Skin epidermis (tissue), 12 donors: Measurements from ENCODE around the gene SMCO4.
A peak's percentile ranks its signal among the peaks of the same experiment; 100 is the strongest.
"Not testable (repeated sequence)": the region's sequence is repeated elsewhere in the genome, so short reads cannot be mapped to it uniquely, and the experiment has no call there.

Experiments
- H3K27ac ChIP-seq, 21 experiments: fragments of 200-600 bp; sonication (generic) in 11 of 21; one replicate each; pipeline ENCODE4 v1.5.0; 2020; ENCODE audit warnings: mild to moderate bottlenecking in 3 of 21, inconsistent platforms in 2 of 21, moderate library complexity in 2 of 21
- H3K4me3 ChIP-seq, 7 experiments: fragments of 200-600 bp; sonication (generic) in 2 of 7; one replicate each; pipeline ENCODE4 v1.5.0; 2020; ENCODE audit warnings: inconsistent platforms in 2 of 7, mild to moderate bottlenecking in 2 of 7, moderate library complexity in 1 of 7

SMCO4 gene

GRCh38 chr11:93485983-93486382 is 57.2 kb downstream of the SMCO4 start:
- no peak overlapping the region for H3K27ac ChIP-seq
- no peak overlapping the region for H3K4me3 ChIP-seq

- no peak overlapping the region for H3K27ac ChIP-seq
- no peak overlapping the region for H3K4me3 ChIP-seq
Observed at GRCh38 chr11:93484716-93485115, 58.5 kb downstream of the SMCO4 start.

GRCh38 chr11:93482556-93482955 is 60.6 kb downstream of the SMCO4 start:
- H3K4me3 ChIP-seq = no peak overlapping the region
- H3K27ac ChIP-seq = no peak overlapping the region

GRCh38 chr11:93481696-93482095 is 61.5 kb downstream of the SMCO4 start:
- no peak overlapping the region for H3K4me3 ChIP-seq
- peak overlapping the region in 1 of 21 experiments; percentile 14 for H3K27ac ChIP-seq

- Histone ChIP-seq H3K4me3 (no peak overlapping the region), H3K27ac (no peak overlapping the region)
Observed at GRCh38 chr11:93481279-93481678, 61.9 kb downstream of the SMCO4 start.

GRCh38 chr11:93480756-93481155 is 62.4 kb downstream of the SMCO4 start:
- no peak overlapping the region for H3K27ac ChIP-seq
- no peak overlapping the region for H3K4me3 ChIP-seq

GRCh38 chr11:93480256-93480655 is 62.9 kb downstream of the SMCO4 start:
- no peak overlapping the region for H3K4me3 ChIP-seq

GRCh38 chr11:93478841-93479240 is 64.3 kb downstream of the SMCO4 start:
- Histone ChIP-seq H3K27ac (no peak overlapping the region), H3K4me3 (no peak overlapping the region)

More at GRCh38 chr11:93480256-93480655, 62.9 kb downstream of the SMCO4 start:
- H3K27ac ChIP-seq = no peak overlapping the region

GRCh38 chr11:93477684-93478234 is 65.4 kb downstream of the SMCO4 start:
- H3K27ac ChIP-seq = no peak overlapping the region
- no peak overlapping the region for H3K4me3 ChIP-seq

- Histone ChIP-seq H3K27ac (no peak overlapping the region), H3K4me3 (no peak overlapping the region)
Observed at GRCh38 chr11:93476796-93477195, 66.4 kb downstream of the SMCO4 start.

- Histone ChIP-seq H3K4me3 (no peak overlapping the region), H3K27ac (no peak overlapping the region)
Observed at GRCh38 chr11:93474123-93474522, 69.1 kb downstream of the SMCO4 start.

- no peak overlapping the region for H3K27ac ChIP-seq
- H3K4me3 ChIP-seq = no peak overlapping the region
Observed at GRCh38 chr11:93468290-93468689, 74.9 kb downstream of the SMCO4 start.

GRCh38 chr11:93467054-93467453 is 76.1 kb downstream of the SMCO4 start:
- H3K27ac ChIP-seq = no peak overlapping the region
- H3K4me3 ChIP-seq = no peak overlapping the region

- Histone ChIP-seq H3K4me3 (no peak overlapping the region), H3K27ac (no peak overlapping the region)
Observed at GRCh38 chr11:93464927-93465540, 78.2 kb downstream of the SMCO4 start.

- not testable (repeated sequence) for H3K27ac ChIP-seq, H3K4me3 ChIP-seq
Observed at GRCh38 chr11:93463666-93464065, 79.5 kb downstream of the SMCO4 start.

- Histone ChIP-seq H3K4me3 (no peak overlapping the region), H3K27ac (no peak overlapping the region)
Observed at GRCh38 chr11:93458286-93458685, 84.9 kb downstream of the SMCO4 start.

GRCh38 chr11:93444617-93445073 is 98.5 kb downstream of the SMCO4 start:
- Histone ChIP-seq H3K4me3 (no peak overlapping the region), H3K27ac (peak overlapping the region in 8 of 21 experiments; percentile 10 to 60 (median 54))

- not testable (repeated sequence) for H3K27ac ChIP-seq, H3K4me3 ChIP-seq
Observed at GRCh38 chr11:93443232-93443631, 100.0 kb downstream of the SMCO4 start.

GRCh38 chr11:93432247-93432646 is 110.9 kb downstream of the SMCO4 start:
- H3K27ac ChIP-seq = no peak overlapping the region

More at GRCh38 chr11:93432247-93432646, 110.9 kb downstream of the SMCO4 start:
- no peak overlapping the region for H3K4me3 ChIP-seq
